OCI-LY3 (cell line): ENCODE measurements around the gene RHOB.

Source experiments
- EZH2phosphoT487 ChIP-seq: fragments of 200-600 bp; shearing (Covaris generic); IDR thresholded peaks from 2 replicates; pipeline ENCODE4 v1.6.1; 2018; ENCODE audit warnings: antibody characterized with exemption, mixed run types, low read depth
- TF ChIP-seq, protein P1 (sequence below): fragments of 200-600, 300-600 bp; sonication (generic); IDR thresholded peaks from 2 replicates; pipeline ENCODE4 v1.5.1; 2014; ENCODE audit warnings: antibody characterized with exemption, low read length, low read depth

DNA sequence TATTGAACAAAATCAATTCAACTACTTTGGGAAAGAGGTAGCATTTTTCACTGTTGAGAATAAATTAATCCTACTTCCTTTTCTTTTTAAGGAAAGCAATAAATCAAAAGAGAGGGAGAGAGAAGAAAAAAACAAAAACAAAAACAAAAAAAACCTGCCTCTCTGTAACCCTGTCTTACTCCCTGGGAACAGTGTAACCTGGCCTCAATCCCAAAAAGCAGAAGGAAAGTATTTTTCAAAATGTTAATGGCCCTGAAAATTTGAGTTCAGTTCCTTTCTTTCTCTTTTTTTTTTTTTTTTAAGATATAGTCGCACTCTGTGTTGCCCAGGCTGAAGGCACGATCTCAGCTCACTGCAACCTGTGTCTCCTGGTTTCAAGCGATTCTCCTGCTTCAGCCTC, 35.9 kb downstream of the RHOB start:
- TF ChIP-seq, protein P1, sequence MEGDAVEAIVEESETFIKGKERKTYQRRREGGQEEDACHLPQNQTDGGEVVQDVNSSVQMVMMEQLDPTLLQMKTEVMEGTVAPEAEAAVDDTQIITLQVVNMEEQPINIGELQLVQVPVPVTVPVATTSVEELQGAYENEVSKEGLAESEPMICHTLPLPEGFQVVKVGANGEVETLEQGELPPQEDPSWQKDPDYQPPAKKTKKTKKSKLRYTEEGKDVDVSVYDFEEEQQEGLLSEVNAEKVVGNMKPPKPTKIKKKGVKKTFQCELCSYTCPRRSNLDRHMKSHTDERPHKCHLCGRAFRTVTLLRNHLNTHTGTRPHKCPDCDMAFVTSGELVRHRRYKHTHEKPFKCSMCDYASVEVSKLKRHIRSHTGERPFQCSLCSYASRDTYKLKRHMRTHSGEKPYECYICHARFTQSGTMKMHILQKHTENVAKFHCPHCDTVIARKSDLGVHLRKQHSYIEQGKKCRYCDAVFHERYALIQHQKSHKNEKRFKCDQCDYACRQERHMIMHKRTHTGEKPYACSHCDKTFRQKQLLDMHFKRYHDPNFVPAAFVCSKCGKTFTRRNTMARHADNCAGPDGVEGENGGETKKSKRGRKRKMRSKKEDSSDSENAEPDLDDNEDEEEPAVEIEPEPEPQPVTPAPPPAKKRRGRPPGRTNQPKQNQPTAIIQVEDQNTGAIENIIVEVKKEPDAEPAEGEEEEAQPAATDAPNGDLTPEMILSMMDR: no peak
- TF ChIP-seq EZH2phosphoT487: no peak
